H9 (cell line): ENCODE data around the gene GALR2. TPM values are rescaled to one million over a fixed set of nuclear protein-coding genes. Genes with fewer than 3 reads are reported as not detected.

Experiments
- DNase-seq: peaks from one replicate; pipeline ENCODE4 v3.0.0-alpha.2; 2017
- H2AFZ ChIP-seq: one replicate; pipeline ENCODE4 v1.6.1; 2013; ENCODE audit warnings: mild to moderate bottlenecking, low read length, control low read depth, moderate library complexity
- H2AK5ac ChIP-seq: 2 replicates; pipeline ENCODE4 v1.6.1; 2013; ENCODE audit warnings: low read length, control low read depth, mixed read lengths; ENCODE audit not compliant: insufficient read length
- H2BK120ac ChIP-seq: one replicate; pipeline ENCODE4 v1.6.1; 2013; ENCODE audit warnings: low read depth, mild to moderate bottlenecking, low read length, control low read depth, inconsistent platforms; ENCODE audit not compliant: poor library complexity, severe bottlenecking
- H2BK12ac ChIP-seq: 2 replicates; pipeline ENCODE4 v1.6.1; 2013; ENCODE audit warnings: low read length, control low read depth, mixed read lengths, low read depth; ENCODE audit not compliant: insufficient read length
- H2BK15ac ChIP-seq: 2 replicates; pipeline ENCODE4 v1.6.1; 2013; ENCODE audit warnings: low read depth, low read length, control low read depth
- H2BK20ac ChIP-seq: one replicate; pipeline ENCODE4 v1.6.1; 2013; ENCODE audit warnings: low read depth, mild to moderate bottlenecking, low read length, control low read depth, inconsistent platforms; ENCODE audit not compliant: poor library complexity, severe bottlenecking
- H2BK5ac ChIP-seq: 2 replicates; pipeline ENCODE4 v1.6.1; 2013; ENCODE audit warnings: low read length, control low read depth, mixed read lengths; ENCODE audit not compliant: insufficient read length
- H3K14ac ChIP-seq: 2 replicates; pipeline ENCODE4 v1.6.1; 2013; ENCODE audit warnings: low read length, control low read depth; ENCODE audit not compliant: insufficient read depth
- H3K18ac ChIP-seq: 2 replicates; pipeline ENCODE4 v1.6.1; 2013; ENCODE audit warnings: low read depth, mild to moderate bottlenecking, mixed read lengths, low read length, control low read depth; ENCODE audit not compliant: insufficient read length
- H3K23ac ChIP-seq: 2 replicates; pipeline ENCODE4 v1.6.1; 2013; ENCODE audit warnings: low read length, control low read depth, mixed read lengths, low read depth; ENCODE audit not compliant: insufficient read length
- H3K23me2 ChIP-seq: 2 replicates; pipeline ENCODE4 v1.6.1; 2013; ENCODE audit warnings: low read depth, mild to moderate bottlenecking, mixed read lengths, low read length, control low read depth; ENCODE audit not compliant: insufficient read length, poor library complexity, severe bottlenecking
- H3K27ac ChIP-seq: 2 replicates; pipeline ENCODE4 v1.5.1; 2013; ENCODE audit warnings: low read length, control low read depth, mixed read lengths, low read depth; ENCODE audit not compliant: insufficient read length
- H3K27me3 ChIP-seq: 2 replicates; pipeline ENCODE4 v1.6.1; 2013; ENCODE audit warnings: low read length, control low read depth, inconsistent platforms; ENCODE audit not compliant: insufficient read depth
- H3K4ac ChIP-seq: 2 replicates; pipeline ENCODE4 v1.6.1; 2013; ENCODE audit warnings: low read depth, mild to moderate bottlenecking, control low read depth, inconsistent platforms, low read length, moderate library complexity
- H3K4me1 ChIP-seq: 2 replicates; pipeline ENCODE4 v1.6.1; 2013; ENCODE audit warnings: low read length, control low read depth, inconsistent platforms; ENCODE audit not compliant: insufficient read depth
- H3K4me2 ChIP-seq: 2 replicates; pipeline ENCODE4 v1.6.1; 2013; ENCODE audit warnings: low read length, control low read depth, mixed read lengths; ENCODE audit not compliant: insufficient read length, insufficient read depth
- H3K56ac ChIP-seq: 2 replicates; pipeline ENCODE4 v1.6.1; 2013; ENCODE audit warnings: low read depth, mild to moderate bottlenecking, mixed read lengths, low read length, control low read depth; ENCODE audit not compliant: insufficient read length
- H3K79me1 ChIP-seq: 2 replicates; pipeline ENCODE4 v1.6.1; 2013; ENCODE audit warnings: low read depth, mild to moderate bottlenecking, moderate library complexity, low read length, control low read depth, inconsistent platforms; ENCODE audit not compliant: insufficient read depth, poor library complexity, severe bottlenecking
- H3K79me2 ChIP-seq: 2 replicates; pipeline ENCODE4 v1.6.1; 2013; ENCODE audit warnings: low read length, control low read depth, inconsistent platforms; ENCODE audit not compliant: insufficient read depth
- H3K9ac ChIP-seq: 2 replicates; pipeline ENCODE4 v1.6.1; 2013; ENCODE audit warnings: low read length, control low read depth, mixed read lengths; ENCODE audit not compliant: insufficient read length; ENCODE audit errors: extremely low read depth
- H3K9me3 ChIP-seq: one replicate; pipeline ENCODE4 v1.6.1; 2013; ENCODE audit warnings: low read depth, low read length, inconsistent platforms; ENCODE audit not compliant: control insufficient read depth
- H3T11ph ChIP-seq: one replicate; pipeline ENCODE4 v1.6.1; 2013; ENCODE audit warnings: mild to moderate bottlenecking, low read length, control low read depth, inconsistent platforms
- H4K20me1 ChIP-seq: one replicate; pipeline ENCODE4 v1.6.1; 2013; ENCODE audit not compliant: control insufficient read depth, insufficient read length, insufficient read depth
- H4K5ac ChIP-seq: 2 replicates; pipeline ENCODE4 v1.6.1; 2013; ENCODE audit warnings: low read depth, mild to moderate bottlenecking, mixed read lengths, low read length, control low read depth; ENCODE audit not compliant: insufficient read length
- H4K8ac ChIP-seq: replicated peaks from 2 replicates; pipeline ENCODE4 v1.6.1; 2013; ENCODE audit warnings: low read length, control low read depth, mixed read lengths, low read depth; ENCODE audit not compliant: insufficient read length
- H4K91ac ChIP-seq: 2 replicates; pipeline ENCODE4 v1.6.1; 2013; ENCODE audit warnings: low read depth, mild to moderate bottlenecking, moderate library complexity, mixed read lengths, low read length, control low read depth; ENCODE audit not compliant: insufficient read length
- H3K27ac Mint-ChIP-seq, 3 experiments: 2 replicates in 2 of 3; 3 replicates in 1 of 3; pipeline ENCODE4 v1.8.0; 2020 to 2021; ENCODE audit warnings: mixed read lengths in 3 of 3, mild to moderate bottlenecking in 1 of 3, moderate library complexity in 1 of 3
- H3K27me3 Mint-ChIP-seq: 2 replicates; pipeline ENCODE4 v1.8.0; 2021; ENCODE audit warnings: low read depth, mild to moderate bottlenecking, moderate library complexity, mixed read lengths
- H3K36me3 Mint-ChIP-seq, 3 experiments: 2 replicates in 2 of 3; 3 replicates in 1 of 3; pipeline ENCODE4 v1.8.0; 2020 to 2021; ENCODE audit warnings: low read depth in 3 of 3, mixed read lengths in 3 of 3; ENCODE audit not compliant: insufficient read depth in 1 of 3
- H3K4me1 Mint-ChIP-seq, 2 experiments: 2 replicates each; pipeline ENCODE4 v1.8.0; 2020; ENCODE audit warnings: mixed read lengths in 2 of 2
- H3K4me3 Mint-ChIP-seq, 2 experiments: 2 replicates in 1 of 2; 3 replicates in 1 of 2; pipeline ENCODE4 v1.8.0; 2020 to 2021; ENCODE audit warnings: mild to moderate bottlenecking in 2 of 2, mixed read lengths in 2 of 2, moderate library complexity in 1 of 2
- H3K9me3 Mint-ChIP-seq, 2 experiments: 2 replicates in 1 of 2; 3 replicates in 1 of 2; pipeline ENCODE4 v1.8.0; 2020; ENCODE audit warnings: mild to moderate bottlenecking in 2 of 2, mixed read lengths in 2 of 2, moderate library complexity in 1 of 2
- CTCF ChIP-seq: fragments of 200-600 bp; sonication (generic); conservative IDR thresholded peaks from 3 replicates; pipeline ENCODE4 v1.8.0; 2021; ENCODE audit warnings: antibody characterized with exemption, mild to moderate bottlenecking
- whole genome bisulfite sequencing: extraction: QIAGEN DNeasy Blood & Tissue Kit; methylation state at CpG from one replicate; pipeline ENCODE4 v1.1.7; 2013; ENCODE audit warnings: missing lambda C conversion rate, low lambda C conversion rate, mixed read lengths; ENCODE audit not compliant: insufficient read length; ENCODE audit errors: extremely low coverage; 5-methylcytosine and 5-hydroxymethylcytosine counted together
- total RNA-seq: library from RNA; stranded (reverse); gene quantifications from 2 replicates; pipeline ENCODE4 v1.2.1, GENCODE V29; 2021

Gene GALR2
- total RNA-seq, 1 experiment from 2014 or later: 0.81 TPM

GRCh38 chr17:76050538-76051467 lies 23.8 kb upstream of the GALR2 start:
- H2BK20ac ChIP-seq: no peak overlapping the region
- no peak overlapping the region for H3K4me3 Mint-ChIP-seq
- H4K20me1 ChIP-seq: no peaks in the 10 kb centered on the region
- no peak for DNase-seq
- no peak overlapping the region for H4K5ac ChIP-seq
- no peak overlapping the region for H2BK12ac ChIP-seq
- no peak overlapping the region for H3K56ac ChIP-seq
- H3K27me3 Mint-ChIP-seq: no peaks in the 10 kb centered on the region
- peak overlapping the region in 2 of 3 experiments; percentile 48 to 63; a peak in 3 of 7 replicates for H3K27ac Mint-ChIP-seq
- H4K8ac ChIP-seq: no peak overlapping the region
- H3K27me3 ChIP-seq: no peaks in the 10 kb centered on the region
- H3K79me1 ChIP-seq: no peaks in the 10 kb centered on the region
- no peak for TF ChIP-seq CTCF
- no peak overlapping the region for H3K23ac ChIP-seq
- H2AFZ ChIP-seq: no peak overlapping the region
- no peak overlapping the region for H2BK120ac ChIP-seq
- H3K14ac ChIP-seq: no peak overlapping the region
- H3K36me3 Mint-ChIP-seq: peaks cover 34 to 76% (median 70%) of the 10 kb centered on the region in 3 experiments; a peak in 6 of 7 replicates
- no peaks in the 10 kb centered on the region for H3K23me2 ChIP-seq
- no peak overlapping the region for H2BK15ac ChIP-seq
- H3K9me3 ChIP-seq: no peaks in the 10 kb centered on the region
- no peaks in the 10 kb centered on the region for H3K4me1 ChIP-seq
- no peak overlapping the region for H2BK5ac ChIP-seq
- H3K18ac ChIP-seq: no peak overlapping the region
- H2AK5ac ChIP-seq: no peak overlapping the region
- H3K9ac ChIP-seq: no peak overlapping the region
- no peak overlapping the region for H3T11ph ChIP-seq
- no peaks in the 10 kb centered on the region for H3K9me3 Mint-ChIP-seq
- H3K79me2 ChIP-seq: no peaks in the 10 kb centered on the region
- no peak overlapping the region for H3K4me2 ChIP-seq
- no peak overlapping the region for H4K91ac ChIP-seq
- no CpG with 5 or more reads among the region's 11 CpGs for WGBS
- no peak overlapping the region for H3K27ac ChIP-seq
- H3K4ac ChIP-seq: no peak overlapping the region
- peaks cover 3 to 15% of the 10 kb centered on the region in 2 experiments for H3K4me1 Mint-ChIP-seq
